Measurements from ENCODE around the gene LDHA. TPM values are rescaled to one million over a fixed set of nuclear protein-coding genes. Genes with fewer than 3 reads are reported as not detected.

LDHA gene
- total and polyA plus RNA-seq, 2 of the 13 experiments (the other 11 are each of a cell fraction or from before 2014, with no cell fraction given): 805 to 1,547 TPM

GRCh38 chr11:18394275-18394927, at the start of gene LDHA (continued):
- TF ChIP-seq ZIK1 (CRISPR knock-in tag; IDR thresholded peaks at IDR 0.05; ENCODE audit: borderline replicate concordance, low read depth) (peak; percentile 99), HIC2 (CRISPR knock-in tag; IDR thresholded peaks at IDR 0.05; ENCODE audit: low read depth) (peak; percentile 74), ZNF549 (CRISPR knock-in tag; IDR thresholded peaks at IDR 0.05) (no peak), HCFC1 (IDR thresholded peaks at IDR 0.05; ENCODE audit: low read depth, low read length) (no peak), MYNN (CRISPR knock-in tag; IDR thresholded peaks at IDR 0.05; ENCODE audit: low read depth) (peak; percentile 83; the same call in 1 of the 2 replicates), ZNF790 (CRISPR knock-in tag; IDR thresholded peaks at IDR 0.05; ENCODE audit: borderline replicate concordance) (peak; percentile 97), TBL1XR1 (IDR thresholded peaks at IDR 0.05; ENCODE audit: borderline replicate concordance, low read length, partially characterized antibody) (peak; percentile 54), ATF3 (CRISPR knock-in tag; IDR thresholded peaks at IDR 0.05) (peak; percentile 69), ZNF441 (CRISPR knock-in tag; IDR thresholded peaks at IDR 0.05; ENCODE audit: borderline replicate concordance) (peak; percentile 92), FOXP4 (CRISPR knock-in tag; IDR thresholded peaks at IDR 0.05) (peak; percentile 78), ZNF572 (CRISPR knock-in tag; IDR thresholded peaks at IDR 0.05) (peak; percentile 96; the same call in 1 of the 2 replicates), NPAS2 (CRISPR knock-in tag; IDR thresholded peaks at IDR 0.05; ENCODE audit: borderline replicate concordance) (peak; percentile 88; the same call in 1 of the 2 replicates), ISX (CRISPR knock-in tag; conservative IDR thresholded peaks at IDR 0.05) (no peak), CEBPB (IDR thresholded peaks at IDR 0.05; ENCODE audit: borderline replicate concordance, low read depth, low read length) (no peak), SP1 (IDR thresholded peaks at IDR 0.05) (no peak), SP1 (CRISPR knock-in tag; IDR thresholded peaks at IDR 0.05) (0 out of 2 replicates have a peak, but pooled peaks have one; percentile 35), ZNF274 (CRISPR knock-in tag; IDR thresholded peaks at IDR 0.05) (peak; percentile 92; the same call in 1 of the 2 replicates), ZNF543 (CRISPR knock-in tag; IDR thresholded peaks at IDR 0.05) (peak; percentile 92), NCOR1 (IDR thresholded peaks at IDR 0.05; ENCODE audit: borderline replicate concordance, low read length) (no peak; the same call in 1 of the 2 replicates), KLF16 (CRISPR knock-in tag; IDR thresholded peaks at IDR 0.05) (peak in 1 of 2 experiments; percentile 99; a peak in 2 of 4 replicates), ZNF616 (CRISPR knock-in tag; IDR thresholded peaks at IDR 0.05; ENCODE audit: low read depth) (peak; percentile 98), NR2F6 (IDR thresholded peaks at IDR 0.05) (0 out of 2 replicates have a peak, but pooled peaks have one; percentile 8), NR2F6 (CRISPR knock-in tag; IDR thresholded peaks at IDR 0.05) (peak; percentile 66), JUN (CRISPR knock-in tag; IDR thresholded peaks at IDR 0.05) (peak; percentile 87), ZNF589 (CRISPR knock-in tag; conservative IDR thresholded peaks at IDR 0.05) (peak; percentile 91), MYC (CRISPR knock-in tag; IDR thresholded peaks at IDR 0.05; ENCODE audit: borderline replicate concordance) (peak; percentile 99)
- TF ChIP-seq, protein P1, sequence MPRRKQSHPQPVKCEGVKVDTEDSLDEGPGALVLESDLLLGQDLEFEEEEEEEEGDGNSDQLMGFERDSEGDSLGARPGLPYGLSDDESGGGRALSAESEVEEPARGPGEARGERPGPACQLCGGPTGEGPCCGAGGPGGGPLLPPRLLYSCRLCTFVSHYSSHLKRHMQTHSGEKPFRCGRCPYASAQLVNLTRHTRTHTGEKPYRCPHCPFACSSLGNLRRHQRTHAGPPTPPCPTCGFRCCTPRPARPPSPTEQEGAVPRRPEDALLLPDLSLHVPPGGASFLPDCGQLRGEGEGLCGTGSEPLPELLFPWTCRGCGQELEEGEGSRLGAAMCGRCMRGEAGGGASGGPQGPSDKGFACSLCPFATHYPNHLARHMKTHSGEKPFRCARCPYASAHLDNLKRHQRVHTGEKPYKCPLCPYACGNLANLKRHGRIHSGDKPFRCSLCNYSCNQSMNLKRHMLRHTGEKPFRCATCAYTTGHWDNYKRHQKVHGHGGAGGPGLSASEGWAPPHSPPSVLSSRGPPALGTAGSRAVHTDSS (CRISPR knock-in tag; conservative IDR thresholded peaks at IDR 0.05): no peak; the same call in 1 of the 2 replicates
